ENCODE results near the gene B3GNT2. TPM values are rescaled to one million over a fixed set of nuclear protein-coding genes. Genes with fewer than 3 reads are reported as not detected.

B3GNT2 gene
- total RNA-seq, 1 donor, result 21.7 TPM

- Histone ChIP-seq H2AFZ (ENCODE audit: low read length) (no peak overlapping the region), H3K79me2 (ENCODE audit: insufficient read depth, low read length) (peaks cover 15% of the 10 kb centered on the region), H3K4me2 (ENCODE audit: insufficient read depth, low read length) (no peak overlapping the region), H3K4me3 (ENCODE audit: insufficient read depth, low read length) (no peak overlapping the region), H3K9me3 (ENCODE audit: low read depth, low read length) (no peaks in the 10 kb centered on the region), H3K36me3 (ENCODE audit: insufficient read depth, low read length) (no peaks in the 10 kb centered on the region), H3K27me3 (ENCODE audit: insufficient read depth, low read length) (no peaks in the 10 kb centered on the region), H4K20me1 (ENCODE audit: insufficient read depth, low read length) (peaks cover 2% of the 10 kb centered on the region), H3K27ac (ENCODE audit: low read depth, low read length) (no peak overlapping the region), H3K4me1 (ENCODE audit: insufficient read depth, low read length) (peaks cover 6% of the 10 kb centered on the region)
- DNase-seq (ENCODE audit: insufficient read length, low spot score, missing footprints), result no peak
- TF ChIP-seq, protein P1, sequence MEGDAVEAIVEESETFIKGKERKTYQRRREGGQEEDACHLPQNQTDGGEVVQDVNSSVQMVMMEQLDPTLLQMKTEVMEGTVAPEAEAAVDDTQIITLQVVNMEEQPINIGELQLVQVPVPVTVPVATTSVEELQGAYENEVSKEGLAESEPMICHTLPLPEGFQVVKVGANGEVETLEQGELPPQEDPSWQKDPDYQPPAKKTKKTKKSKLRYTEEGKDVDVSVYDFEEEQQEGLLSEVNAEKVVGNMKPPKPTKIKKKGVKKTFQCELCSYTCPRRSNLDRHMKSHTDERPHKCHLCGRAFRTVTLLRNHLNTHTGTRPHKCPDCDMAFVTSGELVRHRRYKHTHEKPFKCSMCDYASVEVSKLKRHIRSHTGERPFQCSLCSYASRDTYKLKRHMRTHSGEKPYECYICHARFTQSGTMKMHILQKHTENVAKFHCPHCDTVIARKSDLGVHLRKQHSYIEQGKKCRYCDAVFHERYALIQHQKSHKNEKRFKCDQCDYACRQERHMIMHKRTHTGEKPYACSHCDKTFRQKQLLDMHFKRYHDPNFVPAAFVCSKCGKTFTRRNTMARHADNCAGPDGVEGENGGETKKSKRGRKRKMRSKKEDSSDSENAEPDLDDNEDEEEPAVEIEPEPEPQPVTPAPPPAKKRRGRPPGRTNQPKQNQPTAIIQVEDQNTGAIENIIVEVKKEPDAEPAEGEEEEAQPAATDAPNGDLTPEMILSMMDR (IDR thresholded peaks at IDR 0.05; ENCODE audit: extremely low read depth, low read depth, low read length), result no peak
Measured at GRCh38 chr2:62192811-62193210, 3.1 kb upstream of the B3GNT2 start.

DNA sequence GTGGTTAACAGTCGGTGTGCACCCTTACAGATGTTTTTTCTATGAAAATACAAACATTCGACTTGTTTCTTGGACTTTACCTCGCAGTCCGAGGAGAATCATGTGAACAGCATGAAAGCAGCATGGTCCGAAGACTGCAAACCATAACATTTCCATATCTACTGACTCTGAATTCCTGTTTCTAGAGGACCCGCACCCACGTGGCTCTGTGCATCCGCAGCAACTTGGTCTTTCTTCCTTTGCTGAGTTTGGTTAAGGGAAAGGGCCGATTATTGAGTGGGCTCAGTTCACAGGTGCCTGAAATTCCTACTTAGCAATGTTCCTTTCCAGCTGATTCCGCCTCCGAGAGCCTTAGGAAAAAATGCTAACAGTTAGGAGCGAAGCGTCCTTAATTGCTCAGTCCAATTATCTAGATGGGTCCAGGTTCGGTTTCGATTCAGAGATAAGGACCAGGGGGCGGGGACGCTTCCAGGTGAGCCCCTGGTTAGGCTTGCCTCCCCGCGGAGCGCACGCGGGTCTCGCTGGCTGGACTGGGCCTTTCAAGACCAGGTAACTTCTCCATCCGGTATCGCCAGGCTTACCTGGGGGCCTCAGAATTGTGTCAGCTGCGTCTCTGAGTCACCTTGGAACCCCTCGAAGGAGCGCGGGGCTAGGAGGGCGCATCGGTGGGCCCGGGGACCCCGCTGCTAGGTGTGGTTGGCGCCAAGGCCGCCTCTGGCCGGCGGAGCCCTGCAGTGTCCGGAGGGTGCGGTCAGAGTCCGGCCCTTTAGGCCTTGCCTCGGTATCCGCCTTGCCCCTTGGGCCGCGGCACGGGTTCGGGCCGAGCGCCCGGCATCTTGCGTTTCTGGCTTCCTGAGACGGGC is 1.1 kb upstream of the B3GNT2 start:
- H2AFZ ChIP-seq (ENCODE audit: low read length), result peak overlapping the region; percentile 96
- H3K9me3 ChIP-seq (ENCODE audit: low read depth, low read length), result no peaks in the 10 kb centered on the region
- peaks cover 34% of the 10 kb centered on the region for H3K79me2 ChIP-seq (ENCODE audit: insufficient read depth, low read length)
- H3K4me2 ChIP-seq (ENCODE audit: insufficient read depth, low read length), result peak overlapping the region; percentile 97
- TF ChIP-seq, protein P1 (IDR thresholded peaks at IDR 0.05; ENCODE audit: extremely low read depth, low read depth, low read length), result no peak
- no peaks in the 10 kb centered on the region for H3K36me3 ChIP-seq (ENCODE audit: insufficient read depth, low read length)
- peaks cover 11% of the 10 kb centered on the region for H4K20me1 ChIP-seq (ENCODE audit: insufficient read depth, low read length)
- peak overlapping the region; percentile 97 for H3K4me3 ChIP-seq (ENCODE audit: insufficient read depth, low read length)
- H3K27me3 ChIP-seq (ENCODE audit: insufficient read depth, low read length), result no peaks in the 10 kb centered on the region
- no peak for DNase-seq (ENCODE audit: insufficient read length, low spot score, missing footprints)
- no peak overlapping the region for H3K27ac ChIP-seq (ENCODE audit: low read depth, low read length)
- peaks cover 16% of the 10 kb centered on the region for H3K4me1 ChIP-seq (ENCODE audit: insufficient read depth, low read length)

- Histone ChIP-seq H3K79me2 (ENCODE audit: insufficient read depth, low read length) (peaks cover 50% of the 10 kb centered on the region), H2AFZ (ENCODE audit: low read length) (peak overlapping the region; percentile 93), H3K9me3 (ENCODE audit: low read depth, low read length) (no peaks in the 10 kb centered on the region), H3K36me3 (ENCODE audit: insufficient read depth, low read length) (no peaks in the 10 kb centered on the region), H3K4me3 (ENCODE audit: insufficient read depth, low read length) (peak overlapping the region; percentile 97), H3K4me2 (ENCODE audit: insufficient read depth, low read length) (peak overlapping the region; percentile 97), H4K20me1 (ENCODE audit: insufficient read depth, low read length) (peaks cover 25% of the 10 kb centered on the region), H3K27ac (ENCODE audit: low read depth, low read length) (peak overlapping the region; percentile 75), H3K27me3 (ENCODE audit: insufficient read depth, low read length) (no peaks in the 10 kb centered on the region), H3K4me1 (ENCODE audit: insufficient read depth, low read length) (peaks cover 16% of the 10 kb centered on the region)
- TF ChIP-seq, protein P1 (IDR thresholded peaks at IDR 0.05; ENCODE audit: extremely low read depth, low read depth, low read length), result no peak
- DNase-seq (ENCODE audit: insufficient read length, low spot score, missing footprints), result peak; percentile 78
Measured at GRCh38 chr2:62196278-62196901, 475 bp downstream of the B3GNT2 start.

Measured in osteoblast (primary cell).